GM12801 (cell line): ENCODE measurements around the gene STRIT1.

ENCODE experiments used
- CTCF ChIP-seq: IDR thresholded peaks from one replicate; pipeline ENCODE4 v1.5.1; 2011; ENCODE audit warnings: control low read depth; ENCODE audit not compliant: insufficient read length; ENCODE audit errors: extremely low read depth

The STRIT1 gene

GRCh38 chr3:155331078-155331477, 37.6 kb upstream of the STRIT1 start:
- no peak for TF ChIP-seq CTCF

GRCh38 chr3:155330370-155330769, 36.9 kb upstream of the STRIT1 start:
- TF ChIP-seq CTCF: no peak

- TF ChIP-seq CTCF: no peak
These were observed 36.1 kb upstream of the STRIT1 start for GRCh38 chr3:155329513-155330048.

GRCh38 chr3:155327871-155328270, 34.4 kb upstream of the STRIT1 start:
- no peak for TF ChIP-seq CTCF

GRCh38 chr3:155327430-155327829, 33.9 kb upstream of the STRIT1 start:
- TF ChIP-seq CTCF: no peak

- no peak for TF ChIP-seq CTCF
These were observed 33.4 kb upstream of the STRIT1 start for GRCh38 chr3:155326901-155327300.

GRCh38 chr3:155326244-155326643, 32.8 kb upstream of the STRIT1 start:
- TF ChIP-seq CTCF: no peak

- TF ChIP-seq CTCF: no peak
These were observed 31.9 kb upstream of the STRIT1 start for GRCh38 chr3:155325263-155325835.
